ENCODE measurements around the gene TMPRSS12.

- no peak for TF ChIP-seq CTCF (conservative IDR thresholded peaks at IDR 0.05)
- TF ChIP-seq ZFX (IDR thresholded peaks at IDR 0.05) = no peak
These were observed 94.2 kb downstream of the TMPRSS12 start for GRCh38 chr12:50936821-50937530.
